NCI-H146 (cell line): ENCODE data around the gene CT45A6.
"Not testable (repeated sequence)": the region's sequence is repeated elsewhere in the genome, so short reads cannot be mapped to it uniquely, and the experiment has no call there.

Experiments used
- DNase-seq: peaks from one replicate; lab custom pipeline; 2025; lab: John Stamatoyannopoulos, UW

The CT45A6 gene, protein sequence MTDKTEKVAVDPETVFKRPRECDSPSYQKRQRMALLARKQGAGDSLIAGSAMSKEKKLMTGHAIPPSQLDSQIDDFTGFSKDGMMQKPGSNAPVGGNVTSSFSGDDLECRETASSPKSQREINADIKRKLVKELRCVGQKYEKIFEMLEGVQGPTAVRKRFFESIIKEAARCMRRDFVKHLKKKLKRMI

GRCh38 chrX:135802687-135803086 is at the start of gene CT45A6:
TSS of gene CT45A6 (minus strand) at chrX:135802787. CDS start at chrX:135798993, 3,794 bp downstream.
- not testable (repeated sequence) for DNase-seq

GRCh38 chrX:135837180-135837579 is 34.6 kb upstream of the CT45A6 start, which contains the start of gene CT45A7:
TSS of gene CT45A7 (minus strand) at chrX:135837280. CDS start at chrX:135833533, 3,747 bp downstream.
- DNase-seq, result not testable (repeated sequence)

- DNase-seq, result not testable (repeated sequence)
Observed at GRCh38 chrX:135819912-135820311, 17.3 kb upstream of the CT45A6 start, which contains the start of gene CT45A2. TSS of gene CT45A2 (minus strand) at chrX:135820012. CDS start at chrX:135816265, 3,747 bp downstream.

GRCh38 chrX:135785403-135785802 is 17.2 kb downstream of the CT45A6 start, which contains the start of gene CT45A5:
TSS of gene CT45A5 (minus strand) at chrX:135785503. CDS start at chrX:135781729, 3,774 bp downstream.
- not testable (repeated sequence) for DNase-seq

GRCh38 chrX:135768091-135768490 is 34.5 kb downstream of the CT45A6 start, which contains the start of gene CT45A3:
TSS of gene CT45A3 (minus strand) at chrX:135768191. CDS start at chrX:135764444, 3,747 bp downstream.
- not testable (repeated sequence) for DNase-seq

DNA sequence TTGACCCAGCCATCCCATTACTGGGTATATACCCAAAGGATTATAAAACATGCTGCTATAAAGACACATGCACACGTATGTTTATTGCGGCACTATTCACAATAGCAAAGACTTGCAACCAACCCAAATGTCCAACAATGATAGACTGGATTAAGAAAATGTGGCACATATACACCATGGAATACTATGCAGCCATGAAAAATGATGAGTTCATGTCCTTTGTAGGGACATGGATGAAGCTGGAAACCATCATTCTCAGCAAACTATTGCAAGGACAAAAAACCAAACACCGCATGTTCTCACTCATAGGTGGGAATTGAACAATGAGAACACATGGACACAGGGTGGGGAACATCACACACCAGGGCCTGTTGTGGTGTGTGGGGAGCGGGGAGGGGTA is 57.8 kb downstream of the CT45A6 start:
- DNase-seq, result not testable (repeated sequence)
